Keratinocyte (primary cell): ENCODE results near the gene PCDH7.

Experiments used
- CTCF ChIP-seq, 3 experiments: IDR thresholded peaks in 1 of 3; conservative IDR thresholded peaks in 1 of 3; optimal IDR thresholded peaks in 1 of 3; 2 replicates in 2 of 3; 3 replicates in 1 of 3; pipeline versions ENCODE3 to v1.5.1; 2011; ENCODE audit warnings: low read length in 3 of 3, mild to moderate bottlenecking in 3 of 3, moderate library complexity in 2 of 3, control low read depth in 1 of 3, inconsistent platforms in 1 of 3; ENCODE audit not compliant: insufficient read depth in 2 of 3; ENCODE audit errors: extremely low read depth in 1 of 3
- EZH2 ChIP-seq: IDR thresholded peaks from one replicate; pipeline ENCODE4 v1.6.1; 2012; ENCODE audit warnings: inconsistent platforms, mild to moderate bottlenecking, low read length, moderate library complexity

- TF ChIP-seq CTCF (optimal IDR thresholded peaks at IDR 0.05 in 1 of 3, IDR thresholded peaks at IDR 0.05 in 1 of 3, conservative IDR thresholded peaks at IDR 0.05 in 1 of 3; ENCODE audit: extremely low read depth in 1 of 3, insufficient read depth in 2 of 3, low read length in 3 of 3) (no peak), EZH2 (no peak)
Measured at GRCh38 chr4:30769093-30769492, 48.9 kb downstream of the PCDH7 start.
